Subcutaneous adipose tissue (tissue), 4 donors: Measurements from ENCODE around the gene IST1. TPM values are rescaled to one million over a fixed set of nuclear protein-coding genes. Genes with fewer than 3 reads are reported as not detected.

Experiments used
- CTCF ChIP-seq: fragments of 450-650 bp; IDR thresholded peaks from one replicate; pipeline ENCODE4 v1.5.1; 2016; ENCODE audit warnings: low read depth, mild to moderate bottlenecking, control low read depth, antibody characterized with exemption, moderate library complexity
- total RNA-seq, 4 donors: library from RNA; depleted of rRNA; stranded (reverse); fragments of >200 nt; gene quantifications; one replicate each; pipeline ENCODE4 v1.1.0, GENCODE V29; 2016

IST1 gene
- total RNA-seq, 4 donors from 2014 or later, result 186 to 219 (median 195) TPM

GRCh38 chr16:71882505-71883167, 12.7 kb upstream of the IST1 start:
- no peak for TF ChIP-seq CTCF

GRCh38 chr16:71883168-71883848, 12.0 kb upstream of the IST1 start:
- no peak for TF ChIP-seq CTCF

GRCh38 chr16:71883849-71884638, 11.3 kb upstream of the IST1 start, which contains the start of gene ZNF821:
TSS of gene ZNF821 (minus strand) at chr16:71884182. CDS start at chr16:71879946, 4,236 bp downstream.
- no peak for TF ChIP-seq CTCF

- TF ChIP-seq CTCF, result no peak
These were observed 10.1 kb upstream of the IST1 start for GRCh38 chr16:71885261-71885650.

- no peak for TF ChIP-seq CTCF
These were observed 6.2 kb upstream of the IST1 start for GRCh38 chr16:71889147-71889546.

- TF ChIP-seq CTCF, result no peak
These were observed 1.5 kb upstream of the IST1 start for GRCh38 chr16:71893888-71894228.
